Activated CD4-positive, alpha-beta T cell treated with anti-CD3 and anti-CD28 coated beads, Interleukin-2, amount 50 U/mL, for 48 hours (primary cell): ENCODE measurements around the gene FCRL6.

ENCODE experiments used
- DNase-seq, 2 experiments: peaks; one replicate each; pipeline ENCODE4 v3.0.0-alpha.2; 2020

Gene FCRL6, protein sequence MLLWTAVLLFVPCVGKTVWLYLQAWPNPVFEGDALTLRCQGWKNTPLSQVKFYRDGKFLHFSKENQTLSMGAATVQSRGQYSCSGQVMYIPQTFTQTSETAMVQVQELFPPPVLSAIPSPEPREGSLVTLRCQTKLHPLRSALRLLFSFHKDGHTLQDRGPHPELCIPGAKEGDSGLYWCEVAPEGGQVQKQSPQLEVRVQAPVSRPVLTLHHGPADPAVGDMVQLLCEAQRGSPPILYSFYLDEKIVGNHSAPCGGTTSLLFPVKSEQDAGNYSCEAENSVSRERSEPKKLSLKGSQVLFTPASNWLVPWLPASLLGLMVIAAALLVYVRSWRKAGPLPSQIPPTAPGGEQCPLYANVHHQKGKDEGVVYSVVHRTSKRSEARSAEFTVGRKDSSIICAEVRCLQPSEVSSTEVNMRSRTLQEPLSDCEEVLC

DNA sequence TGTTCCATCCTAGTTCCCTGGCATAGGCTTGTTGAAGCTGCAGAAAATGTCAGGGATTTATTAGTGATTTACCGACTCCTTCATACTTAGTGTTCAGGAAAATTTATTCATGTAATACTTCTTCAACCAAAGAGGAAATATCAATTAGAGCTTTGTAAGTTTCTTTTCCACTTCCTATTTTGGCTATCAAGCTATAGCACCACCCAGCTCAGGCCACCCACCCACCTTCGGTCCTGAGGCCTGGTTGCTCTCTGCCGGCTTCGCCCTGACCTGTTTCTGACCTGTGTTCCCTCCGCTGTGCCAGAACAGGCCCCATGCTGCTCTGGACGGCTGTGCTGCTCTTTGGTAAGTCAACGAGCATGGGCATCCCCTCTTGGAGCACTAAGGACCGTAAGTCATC, at the start of gene FCRL6:
Gene FCRL6, plus strand, starts transcription at position 250 of the 400 bp plus-strand sequence. Its CDS starts 65 bp downstream, at position 315.
- DNase-seq, result no peak

DNA sequence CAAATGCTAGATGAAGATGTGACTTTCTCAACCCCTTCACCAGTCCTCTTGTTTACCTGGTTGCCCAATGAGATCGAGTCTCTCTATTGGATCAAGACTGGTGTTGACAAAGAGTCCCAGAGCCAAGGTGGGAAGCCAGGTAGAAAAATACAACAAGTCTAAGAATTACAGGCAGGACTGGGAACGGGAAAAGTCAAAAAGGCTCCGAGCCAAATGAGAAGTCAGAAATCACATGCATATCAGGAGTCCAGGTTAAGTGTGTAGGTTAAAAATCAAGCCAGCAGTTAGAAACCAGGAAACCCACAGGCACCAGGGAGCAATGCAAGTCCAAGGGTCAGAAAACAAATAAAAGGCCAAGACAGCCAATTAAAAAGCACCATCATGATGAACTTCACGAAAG, 48.8 kb upstream of the FCRL6 start:
- DNase-seq, result no peak

DNA sequence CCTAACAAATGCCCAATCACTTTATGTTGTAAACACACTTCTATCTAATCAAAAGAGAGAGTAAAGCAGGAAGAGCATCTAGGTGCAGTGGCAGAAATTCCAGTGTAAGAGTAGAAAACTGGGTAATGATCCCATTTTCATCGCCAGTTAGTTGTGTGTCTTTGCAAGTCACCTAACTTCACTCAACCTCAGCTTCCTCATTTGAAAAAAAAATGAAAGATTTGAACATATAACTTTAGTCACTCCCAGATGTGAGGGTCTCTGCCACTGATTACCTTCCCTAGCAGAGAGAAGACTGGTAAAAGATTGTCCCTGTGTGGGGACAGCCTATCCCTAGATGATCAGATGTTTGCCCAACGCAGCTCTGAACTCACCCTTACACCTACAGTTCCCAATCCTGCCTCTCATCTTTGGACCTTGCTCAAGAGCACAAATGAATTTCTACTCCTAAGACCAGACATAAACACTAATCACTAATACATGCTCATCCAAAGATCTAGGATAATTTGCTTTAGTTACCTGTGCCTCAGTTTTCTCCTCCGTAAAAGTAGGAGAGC, 46.6 kb upstream of the FCRL6 start:
- DNase-seq, result no peak

DNA sequence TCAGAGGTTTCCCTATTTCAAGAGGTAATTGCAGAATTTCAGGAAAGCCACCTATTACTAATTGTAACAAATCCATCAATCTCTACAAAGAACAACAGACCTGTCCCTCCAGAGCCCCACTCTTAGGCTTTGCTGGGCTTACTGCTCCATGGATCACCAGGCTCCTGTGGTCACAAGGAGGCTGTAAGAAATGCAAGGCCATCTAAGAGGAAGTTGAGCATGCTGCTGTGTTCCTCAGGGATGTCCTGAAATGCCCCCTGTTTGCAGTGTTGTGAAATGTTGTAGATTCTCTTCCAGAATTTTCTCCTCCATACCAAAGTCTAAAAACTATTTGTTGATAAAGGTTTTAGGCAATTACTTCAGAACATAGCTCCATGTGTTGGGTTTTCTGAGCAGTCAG, 45.8 kb upstream of the FCRL6 start:
- DNase-seq, result no peak

DNA sequence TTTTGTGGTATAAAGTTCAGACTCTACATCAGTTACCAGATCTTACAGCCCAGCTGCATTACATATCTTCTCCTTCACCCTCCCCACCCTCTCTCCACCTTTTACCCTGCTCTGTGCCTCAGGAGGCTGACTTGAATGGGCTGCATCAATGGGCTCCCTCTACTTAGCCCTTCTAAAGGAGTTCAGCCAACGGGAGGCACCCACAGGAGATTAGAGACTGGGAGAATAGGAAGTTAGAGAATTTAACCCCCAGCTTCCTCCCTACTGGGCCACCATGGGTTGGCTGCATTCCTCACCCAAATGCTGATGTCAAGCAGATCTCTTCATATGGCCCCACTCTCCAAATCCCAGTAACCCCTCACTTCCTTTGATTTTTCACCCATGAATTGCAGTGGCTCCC, 38.5 kb upstream of the FCRL6 start:
- DNase-seq, result no peak

DNA sequence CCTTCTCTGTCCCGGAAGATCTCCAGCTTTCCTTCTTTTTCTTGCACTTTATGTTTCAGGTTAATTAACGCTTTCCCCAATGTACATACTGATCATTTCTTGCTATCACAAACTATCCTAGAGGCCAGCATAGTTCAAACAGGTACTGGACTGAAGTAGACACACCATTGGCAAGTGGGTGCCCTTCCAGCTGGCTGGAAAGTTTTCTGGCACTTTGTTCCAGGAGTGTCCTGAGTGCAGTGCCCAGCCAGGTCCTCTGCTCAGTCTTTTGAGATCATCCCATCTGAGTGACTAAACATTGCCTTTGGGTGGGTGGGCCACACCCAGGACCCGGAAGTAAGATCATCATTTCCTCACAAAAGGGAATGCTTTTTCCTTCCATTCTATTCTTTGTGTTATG, 36.4 kb upstream of the FCRL6 start:
- DNase-seq, result no peak

DNA sequence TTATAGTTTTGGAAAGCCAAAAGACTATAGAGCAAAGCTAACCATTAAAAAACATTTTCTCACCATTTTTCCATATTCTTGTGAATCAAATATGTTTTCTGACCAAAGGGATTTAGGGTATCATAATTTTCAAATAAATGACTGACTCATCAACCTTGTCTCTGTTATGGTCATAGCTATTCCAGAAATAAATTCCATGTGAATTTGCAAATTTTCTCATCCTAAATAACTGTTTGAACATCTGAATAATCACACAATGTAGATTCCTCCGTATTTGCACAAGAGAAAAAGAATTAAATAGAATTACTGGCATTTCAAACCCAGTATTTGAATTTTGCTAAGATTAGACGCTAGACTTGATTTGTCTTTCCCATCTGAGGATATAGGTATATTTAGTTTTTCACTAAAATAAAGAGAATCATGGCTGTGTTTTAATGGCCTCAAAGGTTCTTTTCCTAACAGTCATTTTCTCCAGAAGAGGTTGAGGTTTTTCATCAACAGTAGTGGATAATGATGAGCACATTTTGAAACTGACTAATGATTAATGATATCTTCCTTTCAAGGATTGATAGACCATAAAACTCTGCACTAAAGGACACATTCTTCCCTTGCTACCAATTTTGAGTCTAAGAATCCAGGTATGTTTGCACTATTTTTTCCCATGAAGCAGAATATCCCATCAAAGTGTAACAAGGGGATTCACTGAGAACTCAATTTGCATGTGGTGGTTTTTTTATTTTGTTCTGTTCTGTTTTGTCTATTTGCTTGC, 30.8 kb upstream of the FCRL6 start:
- DNase-seq, result no peak

DNA sequence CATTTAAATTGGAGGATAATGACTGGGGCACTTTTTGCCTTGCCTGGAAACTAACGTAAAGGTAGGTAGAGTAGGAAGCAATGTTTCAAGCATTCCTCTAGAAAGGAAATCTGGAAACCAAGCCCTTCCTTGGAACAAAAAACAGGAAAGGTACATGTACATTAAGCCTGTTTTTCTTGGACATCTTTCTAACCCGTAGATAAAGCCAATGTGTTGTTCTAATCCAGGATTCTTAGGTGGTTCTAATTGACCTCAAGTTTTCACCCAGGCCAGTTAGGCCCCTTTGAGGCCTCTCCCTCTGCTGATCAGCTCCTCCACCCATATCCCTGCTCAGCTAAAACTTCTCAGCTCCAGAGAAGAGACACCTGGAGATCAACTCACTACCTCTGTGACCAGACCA, 27.7 kb upstream of the FCRL6 start:
- DNase-seq, result no peak

DNA sequence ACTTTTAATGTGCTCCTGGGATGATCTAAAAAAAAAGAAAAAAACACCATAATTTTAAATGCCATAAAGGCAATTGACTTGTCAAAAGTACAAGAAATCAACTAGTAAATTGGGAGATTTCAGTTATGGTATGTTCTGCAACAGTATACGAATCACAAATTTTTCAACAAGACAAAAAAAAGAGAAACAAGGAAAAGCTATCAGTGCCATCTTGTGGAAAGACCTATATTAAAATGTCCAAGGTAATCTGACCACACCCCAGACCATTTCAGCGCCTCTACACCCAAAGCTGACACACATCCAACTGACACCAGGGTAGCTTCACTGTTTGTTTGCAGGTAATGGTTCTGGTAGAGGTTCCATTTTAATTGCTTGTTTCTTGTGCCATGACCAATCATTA, 26.4 kb upstream of the FCRL6 start:
- no peak for DNase-seq

DNA sequence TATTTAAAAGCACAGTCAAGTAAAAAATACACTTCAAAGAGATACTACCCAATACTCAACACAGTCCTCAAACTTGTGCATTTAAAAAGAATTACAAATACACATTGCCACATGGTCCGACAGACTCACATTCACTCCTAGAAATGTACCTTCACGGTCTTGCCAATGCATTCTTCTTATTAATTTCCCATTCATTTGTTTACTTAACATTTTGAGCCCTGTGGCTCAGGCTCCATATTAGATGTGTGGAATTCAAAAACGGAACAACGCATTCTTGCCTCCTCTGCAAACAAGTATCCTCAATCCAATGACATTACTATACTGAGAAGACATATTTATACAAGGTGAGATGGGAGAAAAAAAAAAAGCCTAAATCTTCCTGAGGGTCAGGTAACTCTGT, 23.9 kb upstream of the FCRL6 start:
- DNase-seq, result no peak

DNA sequence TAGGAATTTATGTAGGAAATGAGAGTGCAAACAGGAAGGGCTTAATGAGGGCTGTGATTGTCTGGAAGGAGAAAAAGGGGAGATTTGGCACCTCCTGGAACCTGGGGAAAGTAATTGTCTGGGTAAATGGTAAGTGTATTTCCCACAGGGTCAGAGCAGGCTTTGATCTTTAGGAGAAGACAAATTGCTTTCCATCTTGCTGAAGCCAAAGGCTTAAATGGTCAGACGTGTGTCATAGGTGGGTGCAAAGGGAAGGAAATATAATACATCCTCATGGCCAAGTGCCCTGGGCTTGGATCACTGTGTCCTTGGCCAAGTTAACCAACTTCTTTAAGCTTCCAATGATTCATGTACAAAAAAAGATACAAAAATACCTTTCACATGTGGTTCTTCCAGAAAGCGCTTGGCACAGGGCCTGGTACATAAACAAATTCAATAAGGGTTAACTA, 22.7 kb upstream of the FCRL6 start:
- no peak for DNase-seq

DNA sequence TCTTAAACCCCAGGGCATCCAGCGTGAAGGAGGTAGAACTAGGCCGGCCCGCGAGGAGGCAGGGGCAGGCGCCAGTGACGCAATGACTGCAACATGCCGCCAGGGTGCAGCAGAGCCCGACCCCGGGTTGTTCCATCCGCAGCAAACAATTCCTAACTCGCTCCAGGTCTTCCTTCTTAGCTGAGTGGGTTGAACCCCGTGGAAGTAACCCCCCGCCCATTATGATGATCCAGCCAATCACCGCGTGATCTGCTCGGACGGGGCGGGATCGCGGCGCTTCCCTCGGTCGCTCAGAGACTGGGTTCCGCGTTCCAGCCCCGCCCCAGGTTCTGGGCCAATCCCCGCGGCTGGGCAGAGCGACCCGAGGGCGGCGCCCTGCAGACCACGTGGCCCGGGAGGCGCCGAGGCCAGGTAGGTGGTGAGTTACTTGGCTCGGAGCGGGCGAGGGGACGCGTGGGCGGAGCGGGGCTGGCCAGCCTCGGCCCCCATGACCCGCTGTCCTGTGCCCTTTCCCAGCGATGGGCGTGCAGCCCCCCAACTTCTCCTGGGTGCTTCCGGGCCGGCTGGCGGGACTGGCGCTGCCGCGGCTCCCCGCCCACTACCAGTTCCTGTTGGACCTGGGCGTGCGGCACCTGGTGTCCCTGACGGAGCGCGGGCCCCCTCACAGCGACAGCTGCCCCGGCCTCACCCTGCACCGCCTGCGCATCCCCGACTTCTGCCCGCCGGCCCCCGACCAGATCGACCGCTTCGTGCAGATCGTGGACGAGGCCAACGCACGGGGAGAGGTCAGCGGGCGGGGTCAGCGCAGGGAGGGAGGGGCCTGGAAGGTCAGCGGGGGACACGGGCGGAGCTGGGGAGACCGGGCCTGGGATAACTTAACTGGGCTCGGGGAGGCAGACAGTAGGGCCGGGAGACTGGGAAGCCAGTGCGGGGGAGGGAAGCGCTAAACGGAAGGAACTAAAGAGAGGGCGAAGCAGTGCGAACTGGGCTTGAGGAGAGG, 21.3 kb upstream of the FCRL6 start, which contains the start of gene DUSP23:
Gene DUSP23, plus strand, starts transcription at position 380 of the 1,000 bp plus-strand sequence. Its CDS starts 139 bp downstream, at position 519.
- peak; percentile 95 to 96 for DNase-seq

DNA sequence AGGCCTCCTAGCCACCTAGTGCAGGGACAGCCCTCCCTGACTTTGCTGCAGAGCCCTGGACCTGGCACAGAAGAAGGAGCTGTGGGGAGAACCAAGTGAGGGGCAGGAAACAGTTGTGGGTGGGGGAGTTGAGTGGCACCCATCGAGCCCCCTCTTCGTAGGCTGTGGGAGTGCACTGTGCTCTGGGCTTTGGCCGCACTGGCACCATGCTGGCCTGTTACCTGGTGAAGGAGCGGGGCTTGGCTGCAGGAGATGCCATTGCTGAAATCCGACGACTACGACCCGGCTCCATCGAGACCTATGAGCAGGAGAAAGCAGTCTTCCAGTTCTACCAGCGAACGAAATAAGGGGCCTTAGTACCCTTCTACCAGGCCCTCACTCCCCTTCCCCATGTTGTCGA, 20.2 kb upstream of the FCRL6 start:
- DNase-seq, result no peak

DNA sequence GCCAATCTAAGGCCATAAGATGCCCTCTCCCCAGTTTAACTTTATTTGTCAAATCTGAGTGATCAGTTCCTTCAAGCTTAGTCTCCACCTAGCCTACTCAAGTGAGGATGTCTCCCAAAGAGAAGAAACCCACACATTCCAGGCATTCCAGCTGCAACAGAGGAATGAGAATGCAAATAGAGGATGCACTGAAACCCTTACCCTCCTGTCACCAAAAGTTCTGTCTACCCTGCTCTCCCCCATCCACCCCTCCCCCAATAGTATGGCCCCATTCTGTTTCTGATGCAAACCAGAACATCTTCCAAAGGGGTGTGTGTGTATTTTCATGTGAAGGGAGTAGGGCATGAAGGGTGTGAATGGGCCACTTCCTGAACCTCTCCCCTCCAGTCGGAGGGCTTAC, 18.4 kb upstream of the FCRL6 start:
- DNase-seq, result no peak

DNA sequence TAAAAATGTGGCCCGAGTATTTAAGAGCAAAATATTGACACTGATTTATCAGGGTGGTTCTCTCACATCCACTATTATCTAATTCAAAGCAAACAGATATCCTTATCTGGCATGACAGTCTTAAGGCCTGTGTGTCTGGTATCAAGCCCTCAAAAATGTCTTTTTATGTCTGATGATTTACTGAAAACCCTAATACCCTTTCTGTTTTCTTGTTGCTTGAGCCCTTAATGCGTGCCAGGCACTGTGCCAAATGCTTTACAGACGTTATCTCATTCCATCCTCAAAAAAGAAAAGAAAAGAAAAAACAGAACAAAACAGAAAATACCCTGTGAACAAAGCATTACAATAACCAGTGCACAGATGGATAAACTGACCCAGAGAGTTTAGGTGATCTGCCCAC, 15.7 kb upstream of the FCRL6 start:
- no peak for DNase-seq

DNA sequence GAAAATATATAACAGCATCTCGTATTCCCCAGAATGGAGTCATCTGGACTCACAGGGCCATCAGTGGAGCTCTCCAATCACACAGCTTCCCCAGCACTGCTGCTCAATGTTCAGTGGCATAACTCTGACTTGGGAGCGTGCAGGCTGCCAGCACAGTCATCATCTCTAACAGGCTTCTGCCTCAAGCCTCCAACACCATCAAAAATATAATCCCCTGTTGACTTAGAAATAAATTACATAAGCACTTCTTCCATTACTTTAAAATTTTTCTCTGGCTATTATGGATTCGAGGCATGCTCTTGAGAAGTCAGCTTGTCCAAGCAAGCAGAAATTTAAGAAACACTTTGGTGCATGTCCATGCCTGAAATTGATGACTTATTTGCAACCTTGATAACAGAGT, 15.2 kb upstream of the FCRL6 start:
- DNase-seq, result no peak

DNA sequence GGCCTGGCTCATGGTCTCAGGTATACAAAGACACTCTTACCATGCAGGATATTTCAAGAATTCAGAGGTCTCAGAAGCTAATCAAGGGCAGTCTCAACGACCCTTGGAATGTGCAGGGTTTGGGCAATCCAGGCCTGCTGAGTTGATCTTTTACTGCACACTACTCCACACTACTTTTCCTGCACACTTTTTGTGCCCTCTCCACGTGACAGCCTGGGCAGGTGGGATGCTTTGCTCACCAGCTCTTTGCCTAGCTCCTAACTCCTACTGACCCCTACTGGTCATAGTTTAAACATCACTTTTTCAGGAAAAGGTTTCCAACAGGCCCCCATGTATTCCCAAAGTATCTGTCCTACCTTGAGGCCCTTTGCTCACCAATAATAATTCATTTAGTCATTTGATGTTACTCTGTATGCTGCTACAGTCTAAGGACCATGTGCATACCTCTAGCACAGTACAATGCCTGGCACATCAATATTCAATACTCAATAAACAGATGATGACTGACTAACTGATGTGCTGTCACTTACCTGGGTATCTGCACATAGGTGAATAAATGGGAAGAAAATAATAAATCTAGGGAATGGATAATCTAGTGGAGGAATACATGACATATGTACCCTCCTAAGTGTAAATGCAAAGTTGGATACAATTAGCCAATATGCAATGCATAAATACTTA, 11.8 kb upstream of the FCRL6 start:
- peak in 1 of 2 experiments; percentile 15 for DNase-seq

DNA sequence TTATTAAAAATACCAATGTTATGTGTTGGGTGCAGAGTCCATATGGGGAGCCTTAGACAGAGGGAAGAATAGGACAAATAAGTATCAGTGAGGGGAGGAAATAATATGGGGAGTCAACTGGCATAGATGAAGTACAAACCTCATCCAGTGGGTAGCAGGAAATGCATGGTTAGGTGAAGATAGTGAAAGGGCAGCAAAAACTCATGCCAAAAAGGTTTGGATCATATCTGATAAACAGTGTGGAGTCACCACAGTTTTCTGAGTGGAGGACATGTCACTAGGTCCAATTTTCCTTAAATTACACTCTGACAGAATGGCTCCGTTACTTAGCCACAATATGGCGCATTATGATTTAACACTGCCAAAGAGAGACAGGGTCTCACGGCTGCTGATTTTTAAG, 11.1 kb upstream of the FCRL6 start:
- DNase-seq, result no peak

DNA sequence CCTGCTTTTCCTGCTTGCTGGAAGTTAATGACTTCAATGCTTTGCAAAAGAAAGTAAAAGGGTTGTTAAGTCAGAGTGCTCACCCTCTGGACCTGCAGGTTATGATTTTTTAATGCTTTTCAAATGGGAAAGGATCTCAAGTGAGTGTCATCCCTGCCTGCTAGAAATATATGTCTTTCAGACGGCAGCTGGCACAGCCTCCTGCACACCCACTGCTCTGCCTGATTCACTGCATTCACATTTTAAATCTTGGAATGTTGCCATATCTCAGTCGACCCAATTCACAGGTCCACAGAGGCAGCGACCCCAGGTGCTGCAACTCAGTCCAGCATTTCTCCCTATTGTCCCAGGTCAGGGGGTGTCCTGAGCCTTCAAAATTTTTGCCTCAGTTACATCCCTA, 10.7 kb upstream of the FCRL6 start:
- DNase-seq, result no peak

DNA sequence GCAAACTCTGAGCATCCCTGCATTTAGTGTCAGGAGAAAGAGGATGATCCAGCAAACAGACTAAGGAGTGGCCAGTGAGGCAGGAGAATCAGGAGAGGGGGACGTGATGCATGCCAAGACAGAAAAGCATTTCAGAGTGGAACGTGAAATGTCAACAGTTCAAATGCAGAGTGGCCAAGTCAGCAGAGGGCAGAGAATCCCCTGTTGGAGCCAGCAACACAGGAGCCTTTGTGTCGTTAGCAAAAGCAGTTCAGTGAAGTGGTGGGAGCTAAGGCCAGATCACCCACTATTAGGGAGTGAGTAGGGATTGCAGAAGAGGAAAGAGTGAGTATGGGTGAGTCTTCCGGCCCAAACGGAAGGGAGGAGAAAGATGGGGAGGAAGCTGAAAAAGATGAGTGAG, 6.6 kb upstream of the FCRL6 start:
- no peak for DNase-seq

DNA sequence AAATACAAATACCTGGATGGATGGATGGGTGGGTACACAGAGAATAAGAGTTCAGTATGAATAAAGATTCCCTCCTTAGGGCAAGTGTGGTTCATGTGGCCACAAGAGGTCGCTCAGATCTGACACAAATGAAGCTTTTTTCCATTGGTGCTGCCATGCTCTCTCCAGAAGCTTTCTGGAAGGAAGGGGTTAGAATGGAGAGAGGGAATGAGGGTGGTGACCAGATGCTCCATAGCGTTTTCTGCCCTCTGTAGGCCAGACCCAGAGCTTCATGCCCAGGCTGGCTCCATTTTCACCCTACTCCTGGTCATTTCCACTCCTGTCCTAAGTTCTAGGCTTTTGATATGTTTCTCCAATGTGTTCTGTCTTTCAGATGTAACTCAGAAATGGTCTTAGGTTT, 3.3 kb upstream of the FCRL6 start:
- DNase-seq, result peak; percentile 41 to 55

DNA sequence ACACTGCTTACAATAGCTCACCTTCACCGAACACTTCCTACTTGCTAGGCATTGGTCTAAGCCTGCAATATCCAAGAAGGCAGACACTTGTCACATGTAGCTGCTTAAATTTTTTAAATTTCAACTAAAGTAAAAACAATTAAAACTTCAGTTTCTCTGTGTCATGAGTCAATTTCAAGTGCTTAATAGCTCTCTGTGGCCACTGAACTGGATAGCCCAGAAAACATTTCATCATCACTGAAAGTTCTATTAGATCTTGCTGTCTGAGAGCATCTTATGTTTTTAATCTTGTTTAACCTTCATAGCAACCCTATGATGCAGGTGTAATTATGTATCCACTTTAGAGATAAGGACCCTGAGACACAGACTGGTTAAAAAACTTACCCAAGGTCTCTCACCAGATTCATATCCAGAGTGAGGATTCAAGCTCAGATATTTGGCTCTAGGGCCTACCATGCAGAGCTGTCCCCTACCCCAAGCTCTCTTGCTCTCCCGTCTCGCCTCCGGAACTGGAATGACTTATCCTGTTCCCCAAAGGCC, 2.6 kb upstream of the FCRL6 start:
- DNase-seq, result no peak
